Gastrocnemius medialis (tissue), 4 donors: ENCODE results near the gene PHACTR1.

Source experiments
- CTCF ChIP-seq, 5 experiments: fragments of 450-650 bp in 3 of 5; fragments of 200-600 bp in 2 of 5; sonication (generic) in 2 of 5; IDR thresholded peaks in 4 of 5; conservative IDR thresholded peaks in 1 of 5; 1 replicate in 4 of 5; 2 replicates in 1 of 5; pipeline ENCODE4 v1.5.1; 2016 to 2019; ENCODE audit warnings: antibody characterized with exemption in 5 of 5, mild to moderate bottlenecking in 3 of 5, moderate library complexity in 3 of 5
- POLR2A ChIP-seq, 2 donors: fragments of 450-650 bp; IDR thresholded peaks; one replicate each; pipeline ENCODE4 v1.6.1; 2017; ENCODE audit warnings: antibody characterized with exemption in 2 of 2, mild to moderate bottlenecking in 2 of 2, moderate library complexity in 2 of 2

GRCh38 chr6:12749531-12750379 lies 33.2 kb downstream of the PHACTR1 start:
- no peak for TF ChIP-seq CTCF (IDR thresholded peaks at IDR 0.05 in 4 of 5, conservative IDR thresholded peaks at IDR 0.05 in 1 of 5)
- no peak for TF ChIP-seq POLR2A (IDR thresholded peaks at IDR 0.05)
